ENCODE data around the gene MAP1LC3B. TPM values are rescaled to one million over a fixed set of nuclear protein-coding genes. Genes with fewer than 3 reads are reported as not detected.

MAP1LC3B gene
- total and polyA plus RNA-seq, 2 donors (not counting 1 experiment from before 2014, with no cell fraction given) = 72.7 to 75.8 TPM

GRCh38 chr16:87418644-87419043 lies 26.5 kb downstream of the MAP1LC3B start:
- Mint-ChIP-seq H3K27ac (no peak overlapping the region), H3K4me3 (no peak overlapping the region)
- H3K36me3 ChIP-seq (replicated peaks in 1 of 2; ENCODE audit: control extremely low read depth in 1 of 2, control insufficient read depth in 1 of 2, extremely low read depth in 1 of 2, insufficient read depth in 2 of 2, low read length in 1 of 2) = no peaks in the 10 kb centered on the region

More at GRCh38 chr16:87418644-87419043, 26.5 kb downstream of the MAP1LC3B start:
- ChIA-PET POLR2A (no interaction called here), CTCF (no interaction called here)
- TF ChIP-seq EZH2 (IDR thresholded peaks at IDR 0.05; ENCODE audit: borderline replicate concordance, insufficient read depth, low read depth, low read length, poor library complexity, severe bottlenecking) (no peak), CTCF (IDR thresholded peaks at IDR 0.05) (no peak)
- DNase-seq (no peak), ATAC-seq (ENCODE audit: low read depth) (no peak)
- Histone ChIP-seq H3K4me3 (ENCODE audit: control extremely low read depth in 1 of 5, extremely low read depth in 1 of 5, insufficient read depth in 1 of 5, low read depth in 2 of 5, low read length in 4 of 5) (no peak overlapping the region), H3K27ac (ENCODE audit: low read length in 2 of 2) (no peak overlapping the region), H3K9ac (ENCODE audit: low read length) (no peak overlapping the region), H2AFZ (ENCODE audit: insufficient read depth, low read depth, low read length, poor library complexity, severe bottlenecking) (no peak overlapping the region), H3K9me3 (ENCODE audit: control extremely low read depth in 1 of 3, control insufficient read depth in 2 of 3, insufficient read depth in 1 of 3, low read length in 2 of 3) (no peaks in the 10 kb centered on the region), H4K20me1 (ENCODE audit: control insufficient read depth, insufficient read depth, low read length, poor library complexity, severe bottlenecking) (no peaks in the 10 kb centered on the region), H3K27me3 (replicated peaks in 1 of 4; ENCODE audit: control extremely low read depth in 1 of 4, control insufficient read depth in 3 of 4, insufficient read depth in 4 of 4, low read length in 3 of 4) (peaks cover 0 to 3% (median 0%) of the 10 kb centered on the region in 4 experiments), H3K4me2 (replicated peaks; ENCODE audit: low read depth, low read length, poor library complexity, severe bottlenecking) (no peak overlapping the region), H3K79me2 (ENCODE audit: control insufficient read depth, insufficient read depth, low read length) (no peaks in the 10 kb centered on the region), H3K4me1 (ENCODE audit: control insufficient read depth in 2 of 2, insufficient read depth in 2 of 2, low read length in 2 of 2) (no peaks in the 10 kb centered on the region)
- intact Hi-C loops (cut with micrococcal nuclease) = no loop called here
- Mint-ChIP-seq H3K27me3 (no peaks in the 10 kb centered on the region), H3K9me3 (ENCODE audit: insufficient read depth) (no peaks in the 10 kb centered on the region), H3K4me1 (no peaks in the 10 kb centered on the region)
- WGBS (ENCODE audit: insufficient coverage) = no CpG with 5 or more reads among the region's 6 CpGs

All from B cell (primary cell).